Gastrocnemius medialis (tissue), 4 donors: ENCODE results near the gene CNFN.

Source experiments
- POLR2A ChIP-seq, 2 donors: fragments of 450-650 bp; IDR thresholded peaks; one replicate each; pipeline ENCODE4 v1.6.1; 2017; ENCODE audit warnings: antibody characterized with exemption in 2 of 2, mild to moderate bottlenecking in 2 of 2, moderate library complexity in 2 of 2
- TF ChIP-seq, protein P1 (sequence below), 5 experiments: fragments of 450-650 bp in 3 of 5; fragments of 200-600 bp in 2 of 5; sonication (generic) in 2 of 5; IDR thresholded peaks in 4 of 5; conservative IDR thresholded peaks in 1 of 5; 1 replicate in 4 of 5; 2 replicates in 1 of 5; pipeline ENCODE4 v1.5.1; 2016 to 2019; ENCODE audit warnings: antibody characterized with exemption in 5 of 5, mild to moderate bottlenecking in 3 of 5, moderate library complexity in 3 of 5

DNA sequence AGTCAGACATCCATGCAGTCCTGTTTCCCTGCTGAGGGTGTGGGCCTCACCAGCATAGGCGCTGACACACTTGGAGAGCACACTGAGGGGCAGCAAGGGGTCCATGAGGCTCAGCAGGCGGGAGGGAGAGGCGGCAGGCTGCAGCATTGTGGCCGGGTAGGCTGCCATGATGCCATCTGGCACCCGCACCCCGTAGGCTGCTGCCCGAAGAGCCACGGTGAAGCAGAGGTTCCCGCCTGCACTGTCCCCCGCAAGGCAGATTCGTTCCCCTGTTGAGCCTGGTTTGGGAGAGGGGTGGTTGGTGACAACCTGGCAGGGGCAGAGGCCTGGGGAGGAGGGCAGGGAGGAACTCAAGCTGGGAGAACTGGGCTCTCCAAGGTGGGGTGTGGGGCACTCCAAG lies 16.0 kb upstream of the CNFN start:
- no peak for TF ChIP-seq POLR2A (IDR thresholded peaks at IDR 0.05)
- TF ChIP-seq, protein P1, sequence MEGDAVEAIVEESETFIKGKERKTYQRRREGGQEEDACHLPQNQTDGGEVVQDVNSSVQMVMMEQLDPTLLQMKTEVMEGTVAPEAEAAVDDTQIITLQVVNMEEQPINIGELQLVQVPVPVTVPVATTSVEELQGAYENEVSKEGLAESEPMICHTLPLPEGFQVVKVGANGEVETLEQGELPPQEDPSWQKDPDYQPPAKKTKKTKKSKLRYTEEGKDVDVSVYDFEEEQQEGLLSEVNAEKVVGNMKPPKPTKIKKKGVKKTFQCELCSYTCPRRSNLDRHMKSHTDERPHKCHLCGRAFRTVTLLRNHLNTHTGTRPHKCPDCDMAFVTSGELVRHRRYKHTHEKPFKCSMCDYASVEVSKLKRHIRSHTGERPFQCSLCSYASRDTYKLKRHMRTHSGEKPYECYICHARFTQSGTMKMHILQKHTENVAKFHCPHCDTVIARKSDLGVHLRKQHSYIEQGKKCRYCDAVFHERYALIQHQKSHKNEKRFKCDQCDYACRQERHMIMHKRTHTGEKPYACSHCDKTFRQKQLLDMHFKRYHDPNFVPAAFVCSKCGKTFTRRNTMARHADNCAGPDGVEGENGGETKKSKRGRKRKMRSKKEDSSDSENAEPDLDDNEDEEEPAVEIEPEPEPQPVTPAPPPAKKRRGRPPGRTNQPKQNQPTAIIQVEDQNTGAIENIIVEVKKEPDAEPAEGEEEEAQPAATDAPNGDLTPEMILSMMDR (IDR thresholded peaks at IDR 0.05 in 4 of 5, conservative IDR thresholded peaks at IDR 0.05 in 1 of 5) = no peak
